HUES48 (cell line): ENCODE measurements around the gene CDON.

Experiments used
- H3K27ac ChIP-seq: one replicate; pipeline ENCODE4 v1.7.0; 2013; ENCODE audit warnings: low read depth, low read length, inconsistent platforms
- H3K27me3 ChIP-seq: 2 replicates; pipeline ENCODE4 v1.6.1; 2013; ENCODE audit warnings: mild to moderate bottlenecking, low read length; ENCODE audit not compliant: control insufficient read depth, insufficient read depth
- H3K36me3 ChIP-seq: 2 replicates; pipeline ENCODE4 v1.6.1; 2013; ENCODE audit warnings: low read length; ENCODE audit not compliant: control insufficient read depth, insufficient read depth
- H3K4me1 ChIP-seq: 2 replicates; pipeline ENCODE4 v1.6.1; 2013; ENCODE audit warnings: mild to moderate bottlenecking, low read length; ENCODE audit not compliant: control insufficient read depth, insufficient read depth
- H3K4me3 ChIP-seq: 2 replicates; pipeline ENCODE4 v1.5.1; 2013; ENCODE audit warnings: mild to moderate bottlenecking, low read depth, low read length
- H3K9ac ChIP-seq: 2 replicates; pipeline ENCODE4 v1.6.1; 2013; ENCODE audit warnings: mild to moderate bottlenecking, low read depth, low read length, moderate library complexity
- H3K9me3 ChIP-seq: 2 replicates; pipeline ENCODE4 v1.6.1; 2013; ENCODE audit warnings: low read length; ENCODE audit not compliant: control insufficient read depth, insufficient read depth

The CDON gene

DNA sequence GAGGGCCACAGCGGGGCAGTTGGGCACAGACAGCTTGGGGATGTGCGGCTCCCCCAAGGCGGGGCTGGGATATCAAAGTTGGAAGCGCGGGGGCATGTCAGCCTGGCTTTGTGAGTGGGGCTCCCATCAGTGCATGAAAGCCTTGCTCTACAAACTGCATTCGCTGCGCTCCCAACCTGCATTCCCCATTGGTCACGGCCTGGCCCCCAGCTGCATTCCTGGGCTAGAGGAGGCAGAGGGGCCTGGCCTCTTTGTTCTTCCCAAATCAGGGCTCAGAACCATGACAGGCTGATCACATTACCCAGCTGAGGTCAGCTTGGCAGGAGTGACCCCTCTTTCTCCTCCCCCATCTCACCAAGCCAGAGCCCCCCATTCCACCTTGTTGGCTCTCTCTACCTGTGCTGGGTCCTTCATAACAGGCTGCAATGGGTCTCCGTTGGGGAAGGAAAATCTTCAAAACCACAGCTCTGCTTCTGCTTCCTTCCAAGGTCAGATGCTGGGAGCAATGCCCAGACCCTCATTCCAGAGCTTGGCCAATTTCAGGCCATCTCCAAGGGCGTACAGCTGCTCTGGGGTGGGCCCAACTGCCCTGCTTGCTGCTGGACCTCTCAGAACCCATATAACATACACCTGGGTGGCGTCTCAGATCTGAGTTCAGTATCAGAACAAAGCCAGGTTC, 38.7 kb upstream of the CDON start:
- peaks cover 28% of the 10 kb centered on the region for H3K4me1 ChIP-seq
- H3K4me3 ChIP-seq: no peak overlapping the region
- peak overlapping the region; percentile 6 for H3K27ac ChIP-seq
- H3K36me3 ChIP-seq: no peaks in the 10 kb centered on the region
- no peaks in the 10 kb centered on the region for H3K9me3 ChIP-seq
- H3K9ac ChIP-seq: no peak overlapping the region
- H3K27me3 ChIP-seq: no peaks in the 10 kb centered on the region

DNA sequence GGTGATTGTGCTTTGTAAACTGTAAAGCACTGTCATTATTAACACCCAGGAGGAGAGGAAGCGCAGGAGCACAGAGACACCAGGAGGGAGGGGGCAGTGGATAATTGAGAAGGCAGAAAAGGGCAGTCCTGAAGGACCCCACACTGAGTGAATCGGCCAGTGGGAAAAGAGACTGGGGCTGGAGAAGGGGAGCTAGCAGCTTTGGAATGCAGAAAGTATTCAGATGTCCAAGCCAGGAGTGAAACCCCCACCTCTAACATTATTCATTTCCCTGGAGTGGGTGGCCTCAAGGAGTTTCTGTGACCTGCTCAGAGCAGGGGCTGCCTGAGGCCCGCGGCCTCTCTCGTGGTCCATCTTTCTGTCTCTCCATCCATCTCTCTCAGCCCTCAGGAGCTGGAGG, 38.0 kb upstream of the CDON start:
- peaks cover 28% of the 10 kb centered on the region for H3K4me1 ChIP-seq
- no peaks in the 10 kb centered on the region for H3K27me3 ChIP-seq
- H3K27ac ChIP-seq: peak overlapping the region; percentile 5

DNA sequence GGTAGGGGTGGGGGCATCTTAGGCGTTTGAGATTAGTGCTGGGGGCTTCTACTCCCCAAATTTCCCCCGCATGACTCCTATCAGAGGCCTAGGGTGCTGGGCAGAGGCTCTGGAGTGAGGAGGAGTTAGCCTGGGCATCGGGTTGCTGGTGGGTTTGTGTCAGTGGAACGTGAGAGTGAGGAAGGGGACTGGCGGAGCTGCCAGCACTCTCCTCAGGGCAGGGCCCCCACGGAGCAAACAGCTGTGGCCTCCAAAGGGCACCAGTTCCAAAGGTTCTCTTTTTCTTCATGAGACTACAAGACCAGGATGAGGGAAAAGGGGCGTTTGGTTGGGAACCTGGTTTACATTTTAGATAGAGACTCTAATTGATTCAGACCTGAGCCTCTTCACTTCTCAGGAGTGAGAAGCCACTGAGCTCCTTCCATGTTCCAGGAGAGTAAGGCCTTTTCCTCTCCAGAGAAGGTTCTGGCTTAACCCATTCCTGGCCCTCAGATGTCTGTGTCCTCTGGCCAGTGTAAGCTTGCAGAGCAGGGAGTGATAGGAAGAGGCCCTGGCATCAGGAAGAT, 35.6 kb upstream of the CDON start:
- H3K9ac ChIP-seq: no peak overlapping the region
- peaks cover 11% of the 10 kb centered on the region for H3K4me1 ChIP-seq
- H3K9me3 ChIP-seq: no peaks in the 10 kb centered on the region
- H3K4me3 ChIP-seq: no peak overlapping the region
- H3K27ac ChIP-seq: no peak overlapping the region
- H3K36me3 ChIP-seq: no peaks in the 10 kb centered on the region
- no peaks in the 10 kb centered on the region for H3K27me3 ChIP-seq

More for the DNA sequence above, 38.0 kb upstream of the CDON start:
- Histone ChIP-seq H3K36me3 (no peaks in the 10 kb centered on the region), H3K9ac (no peak overlapping the region), H3K9me3 (no peaks in the 10 kb centered on the region), H3K4me3 (no peak overlapping the region)

DNA sequence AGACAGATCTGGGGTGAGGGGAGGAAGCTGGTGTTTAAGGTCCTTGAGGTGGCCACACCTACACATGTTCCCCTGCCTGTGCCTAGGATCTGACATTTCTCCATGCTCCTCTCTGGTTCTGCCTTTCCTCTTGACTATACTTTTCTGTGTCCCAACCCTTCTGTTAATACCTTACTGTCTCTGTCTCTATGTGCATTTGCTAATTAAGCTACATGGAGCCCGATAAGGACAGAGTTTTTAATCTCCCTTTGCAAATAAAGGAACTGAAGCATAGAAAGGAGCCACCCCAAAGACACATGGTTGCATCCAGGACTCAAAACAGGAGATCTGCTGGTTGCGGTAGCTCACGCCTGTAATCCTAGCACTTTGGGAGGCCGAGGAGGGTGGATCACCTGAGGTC, 33.1 kb upstream of the CDON start:
- Histone ChIP-seq H3K36me3 (no peaks in the 10 kb centered on the region), H3K4me3 (no peak overlapping the region), H3K9ac (no peak overlapping the region), H3K27ac (no peak overlapping the region), H3K27me3 (no peaks in the 10 kb centered on the region), H3K4me1 (peaks cover 7% of the 10 kb centered on the region), H3K9me3 (no peaks in the 10 kb centered on the region)

DNA sequence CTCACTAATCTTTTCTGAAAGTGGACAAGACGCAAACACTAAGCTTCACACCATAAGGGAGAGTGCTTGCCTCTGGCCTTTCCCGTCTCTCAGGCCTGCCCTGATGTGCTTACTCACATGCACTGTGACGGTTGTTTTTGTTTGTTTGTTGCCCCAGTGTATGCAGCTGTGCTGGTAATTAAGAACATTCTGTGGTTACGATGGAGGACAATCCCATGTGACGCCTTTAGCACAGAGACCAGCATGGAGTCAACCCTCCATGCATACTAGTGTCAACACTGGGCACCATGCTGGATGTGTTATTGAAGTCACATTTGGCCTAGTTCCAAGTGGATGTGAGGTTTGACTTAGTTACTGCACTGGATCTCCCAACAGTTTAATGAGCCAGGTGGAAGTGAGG, 27.8 kb upstream of the CDON start:
- H3K9me3 ChIP-seq: no peaks in the 10 kb centered on the region
- no peaks in the 10 kb centered on the region for H3K4me1 ChIP-seq
- H3K27ac ChIP-seq: no peak overlapping the region
- no peaks in the 10 kb centered on the region for H3K36me3 ChIP-seq
- no peak overlapping the region for H3K4me3 ChIP-seq
- H3K9ac ChIP-seq: no peak overlapping the region
- no peaks in the 10 kb centered on the region for H3K27me3 ChIP-seq

DNA sequence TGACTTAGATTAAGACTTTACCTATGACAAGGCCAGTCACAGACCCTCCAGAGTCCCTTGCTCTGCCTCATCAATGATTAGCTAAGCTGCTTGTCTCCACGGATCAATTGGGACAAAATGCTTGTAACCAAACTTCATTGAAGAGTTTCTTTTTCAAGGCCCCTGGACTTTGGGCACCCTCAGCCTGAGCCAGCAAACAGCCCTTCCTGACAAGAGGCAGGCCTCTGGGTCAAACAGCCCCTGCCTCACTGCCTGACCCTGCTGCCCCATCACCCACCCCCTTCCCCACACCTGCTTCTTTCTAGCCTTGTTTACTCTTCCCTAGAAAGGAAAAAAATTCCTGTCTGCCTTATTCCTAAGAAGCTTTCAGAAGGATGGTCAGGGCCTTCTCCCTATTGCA, 26.3 kb upstream of the CDON start:
- H3K27me3 ChIP-seq: no peaks in the 10 kb centered on the region
- H3K36me3 ChIP-seq: no peaks in the 10 kb centered on the region
- H3K4me3 ChIP-seq: no peak overlapping the region
- peaks cover 7% of the 10 kb centered on the region for H3K4me1 ChIP-seq
- H3K9ac ChIP-seq: no peak overlapping the region
- H3K27ac ChIP-seq: no peak overlapping the region
- no peaks in the 10 kb centered on the region for H3K9me3 ChIP-seq

DNA sequence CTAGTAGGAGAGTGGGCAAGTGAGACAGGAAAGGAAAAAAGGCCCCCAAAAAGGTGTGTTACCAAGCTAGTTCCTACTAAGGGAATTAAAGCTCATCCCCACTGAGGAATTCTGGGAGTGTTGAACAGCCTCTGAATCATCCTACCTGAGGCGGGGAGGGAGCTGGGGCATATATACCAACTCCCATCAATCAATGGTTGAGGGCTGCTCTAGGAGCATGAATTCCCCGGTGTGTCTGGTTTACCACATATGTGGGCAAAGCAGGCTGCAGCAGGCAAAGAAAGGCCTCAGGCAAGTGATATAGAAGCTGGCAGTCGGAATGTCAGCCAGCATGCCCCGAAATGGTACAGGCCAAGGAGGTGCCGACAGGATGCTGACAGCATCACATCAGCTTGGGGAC, 23.6 kb upstream of the CDON start:
- Histone ChIP-seq H3K27me3 (no peaks in the 10 kb centered on the region), H3K4me3 (no peak overlapping the region), H3K36me3 (no peaks in the 10 kb centered on the region), H3K9me3 (no peaks in the 10 kb centered on the region), H3K4me1 (peaks cover 34% of the 10 kb centered on the region), H3K27ac (no peak overlapping the region), H3K9ac (no peak overlapping the region)

DNA sequence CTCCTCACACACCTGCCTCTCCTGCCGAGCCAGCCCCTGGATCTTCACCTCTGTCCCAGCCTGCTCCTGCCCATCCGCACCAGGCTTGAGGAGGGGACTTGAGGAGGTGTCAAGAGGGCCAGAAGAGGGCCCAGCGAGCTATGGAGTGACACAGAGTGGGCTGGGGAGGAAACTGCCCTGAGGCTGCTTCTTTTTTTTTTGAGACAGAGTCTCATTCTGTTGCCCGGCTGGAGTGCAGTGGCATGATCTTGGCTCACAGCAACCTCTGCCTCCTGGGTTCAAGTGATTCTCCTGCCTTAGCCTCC, 21.9 kb upstream of the CDON start:
- Histone ChIP-seq H3K9me3 (no peaks in the 10 kb centered on the region), H3K4me1 (peaks cover 49% of the 10 kb centered on the region), H3K27ac (peak overlapping the region; percentile 40), H3K9ac (no peak overlapping the region), H3K27me3 (no peaks in the 10 kb centered on the region), H3K4me3 (no peak overlapping the region), H3K36me3 (no peaks in the 10 kb centered on the region)

DNA sequence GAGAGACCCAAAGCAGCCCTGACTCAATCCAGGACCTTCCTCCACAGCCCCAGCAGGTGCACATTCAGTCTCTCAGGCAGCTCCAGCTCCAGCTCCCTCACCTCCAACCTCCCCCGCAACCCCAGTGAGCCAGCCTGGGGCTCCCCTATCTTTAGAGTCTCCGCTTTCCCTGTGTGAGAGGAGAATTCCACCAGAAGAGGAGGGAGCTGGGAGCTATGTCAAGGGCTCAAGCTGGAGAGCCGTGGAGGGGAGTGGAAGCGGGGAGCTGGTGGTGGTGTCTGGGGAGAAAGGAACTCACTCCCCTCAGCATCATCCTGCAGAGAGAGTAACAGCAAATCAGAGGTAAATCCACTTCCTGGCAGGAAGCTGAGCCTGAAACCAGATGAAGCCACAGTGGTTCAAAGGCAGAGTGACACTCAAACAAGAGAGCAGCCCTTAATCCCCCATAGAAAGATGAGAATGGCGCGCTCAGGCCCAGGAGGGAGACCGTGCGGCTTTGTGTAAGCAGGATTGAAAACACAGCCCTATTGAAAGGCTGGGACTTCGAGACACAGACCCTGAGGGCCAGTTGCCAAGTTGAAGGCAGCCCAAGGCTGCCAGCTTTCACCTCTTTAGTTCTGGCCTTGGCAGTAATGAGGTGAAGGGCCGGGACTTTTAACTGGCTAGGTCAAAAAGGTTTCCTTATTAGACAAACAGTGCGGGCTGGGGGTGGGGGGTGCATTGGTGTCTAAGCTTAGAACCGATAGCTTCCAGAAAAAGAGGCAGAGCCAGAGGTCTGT, 21.4 kb upstream of the CDON start:
- no peak overlapping the region for H3K9ac ChIP-seq
- H3K4me3 ChIP-seq: no peak overlapping the region

DNA sequence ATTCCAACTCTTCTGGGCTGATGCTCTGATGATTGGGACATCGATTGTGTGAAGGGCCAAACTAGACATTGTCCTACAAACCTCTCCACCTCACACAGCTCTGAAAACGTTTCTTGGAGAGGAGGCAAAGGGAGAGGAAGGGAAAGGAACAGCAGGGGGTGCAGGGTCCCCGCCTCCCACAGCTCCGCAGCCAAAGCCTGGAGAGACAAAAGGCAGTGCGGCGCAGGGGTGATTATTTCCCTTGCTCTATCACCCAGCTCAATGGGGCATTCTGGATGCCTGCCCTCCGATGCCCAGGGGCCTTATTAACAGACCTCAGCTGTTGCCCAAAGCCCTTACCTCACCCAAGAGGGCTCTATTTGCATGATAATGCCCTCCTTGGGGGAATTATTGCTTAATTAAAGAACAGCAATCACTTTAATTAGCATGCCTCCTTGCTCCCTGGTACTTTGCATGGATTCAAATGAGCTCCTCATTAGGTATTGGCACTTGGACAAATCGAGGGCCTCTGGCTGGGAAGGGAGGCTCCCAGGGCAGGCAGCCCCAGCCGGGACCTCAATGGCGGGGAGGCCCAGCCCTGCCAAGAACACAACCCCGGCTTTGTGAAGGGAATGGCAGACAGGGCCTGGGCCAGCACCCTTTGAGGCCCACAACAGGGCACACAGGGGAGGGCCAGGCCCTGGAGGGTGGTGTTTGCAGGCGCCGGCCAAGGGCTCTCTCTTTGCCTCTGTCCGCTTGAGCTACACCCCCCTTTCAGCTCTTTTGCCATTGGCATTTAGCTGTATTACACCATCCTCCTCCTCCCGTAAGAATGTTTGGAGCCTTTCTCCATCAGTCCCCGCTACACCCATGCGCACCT, 19.8 kb upstream of the CDON start:
- H3K4me1 ChIP-seq: peaks cover 54% of the 10 kb centered on the region
- H3K9me3 ChIP-seq: no peaks in the 10 kb centered on the region
- H3K4me3 ChIP-seq: peak overlapping the region; percentile 24; the same call in 1 of the 2 replicates
- peak overlapping the region; percentile 75 for H3K27ac ChIP-seq
- peak overlapping the region; percentile 36; the same call in 1 of the 2 replicates for H3K9ac ChIP-seq
- no peaks in the 10 kb centered on the region for H3K36me3 ChIP-seq
- H3K27me3 ChIP-seq: no peaks in the 10 kb centered on the region

More for the DNA sequence above, 21.4 kb upstream of the CDON start:
- Histone ChIP-seq H3K27me3 (no peaks in the 10 kb centered on the region), H3K9me3 (no peaks in the 10 kb centered on the region), H3K4me1 (peaks cover 54% of the 10 kb centered on the region), H3K36me3 (no peaks in the 10 kb centered on the region), H3K27ac (peak overlapping the region; percentile 40)
